SK-N-SH treated with all-trans-retinoic acid at 6 μM for 48 hours (cell line): ENCODE data around the gene OR1J4.

Experiments
- BACH2 ChIP-seq: fragments of 250-450 bp; sonication (Bioruptor Pico); IDR thresholded peaks from 2 replicates; pipeline ENCODE4 v1.9.0; 2021; ENCODE audit warnings: mild to moderate bottlenecking, borderline replicate concordance
- POU6F1 ChIP-seq: fragments of 250-450 bp; sonication (Bioruptor Pico); IDR thresholded peaks from 2 replicates; pipeline ENCODE4 v1.8.0; 2021; ENCODE audit warnings: low read depth, mild to moderate bottlenecking, moderate library complexity, borderline replicate concordance
- ZNF565 ChIP-seq: fragments of 450-650 bp; formaldehyde crosslinking; conservative IDR thresholded peaks from 2 replicates; pipeline ENCODE4 v1.5.0; 2020; ENCODE audit warnings: low read depth, mild to moderate bottlenecking, moderate library complexity
- TF ChIP-seq, protein P1 (sequence below): fragments of 250-450 bp; sonication (Bioruptor Pico); IDR thresholded peaks from 2 replicates; pipeline ENCODE4 v1.8.0; 2020; ENCODE audit warnings: mild to moderate bottlenecking, moderate library complexity, borderline replicate concordance

DNA sequence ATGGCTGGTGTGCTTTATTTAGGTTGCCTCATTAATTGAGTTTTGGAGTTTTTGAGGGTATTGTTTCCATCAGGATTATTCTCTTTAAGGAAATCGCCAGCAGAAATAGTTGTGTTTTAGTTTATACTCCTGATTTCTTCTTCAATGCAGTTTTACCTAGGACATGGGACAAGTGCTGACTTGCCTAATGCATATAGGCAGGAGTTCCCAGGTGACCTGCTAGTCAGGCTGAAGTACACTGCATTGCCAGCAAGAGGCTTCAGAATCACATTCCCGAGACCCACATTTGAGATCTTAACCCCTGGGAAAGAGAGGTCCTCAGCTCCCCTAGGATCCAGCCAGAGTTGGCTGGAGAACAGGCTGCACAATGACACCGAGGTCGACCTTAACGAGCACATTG is 32.4 kb downstream of the OR1J4 start:
- TF ChIP-seq, protein P1, sequence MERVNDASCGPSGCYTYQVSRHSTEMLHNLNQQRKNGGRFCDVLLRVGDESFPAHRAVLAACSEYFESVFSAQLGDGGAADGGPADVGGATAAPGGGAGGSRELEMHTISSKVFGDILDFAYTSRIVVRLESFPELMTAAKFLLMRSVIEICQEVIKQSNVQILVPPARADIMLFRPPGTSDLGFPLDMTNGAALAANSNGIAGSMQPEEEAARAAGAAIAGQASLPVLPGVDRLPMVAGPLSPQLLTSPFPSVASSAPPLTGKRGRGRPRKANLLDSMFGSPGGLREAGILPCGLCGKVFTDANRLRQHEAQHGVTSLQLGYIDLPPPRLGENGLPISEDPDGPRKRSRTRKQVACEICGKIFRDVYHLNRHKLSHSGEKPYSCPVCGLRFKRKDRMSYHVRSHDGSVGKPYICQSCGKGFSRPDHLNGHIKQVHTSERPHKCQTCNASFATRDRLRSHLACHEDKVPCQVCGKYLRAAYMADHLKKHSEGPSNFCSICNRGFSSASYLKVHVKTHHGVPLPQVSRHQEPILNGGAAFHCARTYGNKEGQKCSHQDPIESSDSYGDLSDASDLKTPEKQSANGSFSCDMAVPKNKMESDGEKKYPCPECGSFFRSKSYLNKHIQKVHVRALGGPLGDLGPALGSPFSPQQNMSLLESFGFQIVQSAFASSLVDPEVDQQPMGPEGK, result no peak
- TF ChIP-seq BACH2 (CRISPR knock-in tag), result no peak
- no peak for TF ChIP-seq POU6F1
- no peak for TF ChIP-seq ZNF565
